ENCODE data around the gene ERGIC3. TPM values are rescaled to one million over a fixed set of nuclear protein-coding genes. Genes with fewer than 3 reads are reported as not detected.

Gene ERGIC3
- total RNA-seq, 1 donor from 2014 or later, result 168 TPM

DNA sequence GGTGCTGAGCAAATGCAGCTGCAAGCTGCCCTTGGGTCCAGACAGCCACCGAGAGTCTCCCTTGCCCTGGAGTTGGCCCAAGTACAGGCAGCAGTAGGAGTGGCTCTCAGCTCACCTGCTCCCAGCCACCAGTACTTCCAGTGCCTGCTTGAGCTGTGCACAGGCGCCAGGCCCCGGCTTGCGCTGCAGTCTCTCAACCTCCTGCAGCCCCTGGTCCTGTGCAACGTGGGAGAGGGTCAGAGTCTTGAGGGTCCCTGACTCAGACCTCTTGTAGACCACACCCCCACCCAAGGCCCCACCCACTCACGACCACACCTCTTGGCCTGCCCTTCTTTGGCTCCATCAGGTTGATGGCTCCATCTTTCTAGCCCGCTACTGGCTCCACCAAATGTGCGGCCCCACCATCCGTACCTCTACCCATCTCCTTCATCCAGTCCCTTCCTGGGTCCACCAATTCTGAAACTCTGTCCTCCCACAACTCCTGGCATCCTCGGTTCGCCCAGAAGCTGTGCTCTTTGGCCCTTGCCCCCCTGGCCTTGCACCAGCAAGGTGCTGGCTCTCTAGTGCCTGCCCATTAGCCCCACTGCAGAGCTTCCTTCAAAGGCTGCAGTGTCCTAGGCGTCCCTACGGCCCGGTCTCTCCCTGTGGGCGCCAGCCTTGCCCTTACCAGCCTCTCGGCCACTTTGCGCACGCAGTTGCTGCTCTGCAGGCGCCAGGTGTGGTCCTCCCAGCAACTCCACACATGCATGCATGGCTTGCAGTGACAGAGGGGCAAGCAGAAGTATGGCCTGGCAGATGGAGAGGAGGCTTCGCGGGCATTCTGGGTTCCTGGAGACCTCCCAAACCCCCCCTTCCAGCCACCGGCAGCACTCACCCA is 57.3 kb downstream of the ERGIC3 start:
- peak; percentile 15 for ATAC-seq

DNA sequence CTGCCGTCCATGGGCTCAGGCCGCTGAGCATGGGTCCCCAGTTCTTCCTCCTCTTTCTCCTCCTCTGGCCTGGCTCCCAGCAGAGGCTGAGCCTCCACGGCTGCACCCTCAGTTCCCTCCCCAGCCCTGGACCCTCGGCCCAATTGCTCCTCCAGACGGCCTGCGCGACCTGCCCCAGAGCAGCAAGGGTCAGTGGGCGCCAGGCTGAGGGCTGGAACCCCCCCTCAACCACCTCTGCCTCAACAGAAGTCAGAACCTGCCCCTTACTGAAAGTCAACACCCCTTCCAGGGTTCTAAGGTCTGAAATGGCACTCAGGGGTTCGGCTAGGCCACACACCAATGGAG is 57.9 kb downstream of the ERGIC3 start:
- no peak for ATAC-seq

DNA sequence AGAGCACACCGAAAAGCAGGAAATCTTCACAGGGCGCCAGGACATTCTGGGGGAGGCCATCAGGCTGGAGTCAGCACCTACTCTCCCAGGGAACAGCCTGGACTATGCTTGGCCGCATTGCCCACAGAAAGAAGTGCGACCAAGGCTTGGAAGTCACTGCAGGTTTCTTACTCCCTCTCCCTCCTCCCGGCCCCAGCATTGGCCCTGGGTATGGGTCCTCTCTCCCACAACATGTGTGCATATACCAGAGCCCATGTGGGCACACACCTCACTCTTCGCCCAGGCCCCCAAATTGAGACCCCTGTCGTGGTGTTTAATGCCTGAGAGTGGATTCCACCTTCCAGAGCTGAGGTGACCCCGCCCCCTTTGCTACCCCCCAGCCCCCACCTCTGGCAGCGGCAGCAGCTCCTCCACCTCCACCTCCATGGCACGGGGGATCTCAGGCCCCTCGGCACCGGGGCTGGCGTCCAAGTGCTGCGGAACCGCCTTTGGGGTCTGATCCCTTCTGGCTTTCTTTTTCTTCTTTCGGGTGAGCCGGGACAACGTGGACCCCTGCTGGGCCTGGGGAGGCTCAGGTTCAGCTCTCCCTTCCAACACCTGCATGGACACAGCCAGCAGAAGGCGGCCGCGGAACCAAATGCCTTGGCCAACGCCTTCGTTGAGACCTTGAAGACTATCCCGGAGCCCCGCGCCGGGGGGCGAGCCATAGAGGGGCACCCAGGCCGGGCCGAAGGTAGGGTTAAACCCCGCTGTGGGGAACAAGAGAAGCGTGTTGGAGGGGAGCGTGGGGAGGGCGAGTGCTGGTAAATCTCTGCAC is 58.5 kb downstream of the ERGIC3 start:
- ATAC-seq, result no peak

DNA sequence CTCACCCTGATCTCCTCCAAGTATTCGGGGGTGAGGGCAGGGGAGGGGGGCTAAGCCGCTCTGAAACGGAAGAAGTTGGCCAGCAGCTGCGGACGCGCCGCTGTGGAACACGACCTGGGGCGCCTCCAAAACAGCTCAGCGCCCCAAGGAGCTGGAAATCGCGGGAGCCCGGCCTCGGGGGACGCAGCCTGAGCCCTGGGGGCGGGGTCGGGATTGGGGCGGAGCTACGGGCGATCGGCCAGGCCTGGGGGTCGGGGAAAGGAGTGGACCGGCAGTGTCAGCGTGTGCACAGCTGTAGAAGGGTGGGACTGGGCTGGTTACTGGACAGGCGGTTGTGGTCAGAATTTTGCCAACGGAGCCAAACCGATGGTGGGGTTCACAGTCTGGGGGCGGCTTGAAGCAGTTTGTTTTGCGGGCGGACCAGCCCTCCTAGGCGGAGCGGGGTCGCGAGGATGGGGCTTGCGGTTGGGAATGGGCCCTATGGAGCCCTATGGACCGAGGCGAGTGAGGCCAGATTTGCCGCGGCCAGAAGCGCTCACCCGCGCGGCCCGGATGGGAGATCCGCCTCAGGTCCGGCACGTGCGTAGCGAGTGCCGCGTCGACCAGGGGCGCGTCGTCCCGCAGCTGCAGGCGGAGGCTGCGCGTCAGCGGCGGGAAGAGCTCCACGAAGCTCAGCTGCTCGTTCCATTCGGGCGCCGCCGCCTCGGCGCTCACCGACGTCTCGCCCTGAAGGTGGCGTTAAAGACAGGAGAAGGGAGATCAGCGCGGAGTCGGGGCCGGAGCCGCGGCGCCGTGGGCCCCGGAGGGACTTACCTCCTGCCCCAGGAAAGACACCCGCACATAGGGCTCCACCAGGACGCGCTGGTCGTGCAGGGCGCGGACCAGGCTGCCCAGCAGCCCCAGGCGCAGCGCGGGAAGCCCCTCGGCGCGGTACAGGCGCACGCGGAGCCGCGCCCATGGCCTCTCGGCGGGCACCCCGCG is 59.4 kb downstream of the ERGIC3 start:
- peak; percentile 79 for ATAC-seq

- ATAC-seq, result no peak
Measured at GRCh38 chr20:35601990-35602389, 60.1 kb downstream of the ERGIC3 start.

GRCh38 chr20:35602851-35603495 is 61.1 kb downstream of the ERGIC3 start:
- ATAC-seq, result no peak

GRCh38 chr20:35603695-35604448 is 62.0 kb downstream of the ERGIC3 start:
- ATAC-seq, result no peak

- no peak for ATAC-seq
Measured at GRCh38 chr20:35604449-35604747, 62.5 kb downstream of the ERGIC3 start.

- ATAC-seq, result no peak
Measured at GRCh38 chr20:35606127-35606526, 64.2 kb downstream of the ERGIC3 start.

Other genes with a start within 250 kb of the ERGIC3 start
- 39.1 TPM for gene FAM83C, start 249.7 kb upstream of the ERGIC3 start, total RNA-seq
- 32.5 TPM for gene UQCC1, start 130.1 kb upstream of the ERGIC3 start, total RNA-seq
- gene GDF5, start 103.8 kb upstream of the ERGIC3 start, total RNA-seq, result not detected
- gene CEP250, start 86.5 kb upstream of the ERGIC3 start, total RNA-seq, result 13.6 TPM
- gene C20orf173, start 12.4 kb upstream of the ERGIC3 start, total RNA-seq, result not detected
- gene SPAG4, start 73.8 kb downstream of the ERGIC3 start, total RNA-seq, result 3.3 TPM
- gene CPNE1, start 122.8 kb downstream of the ERGIC3 start, total RNA-seq, result 130 TPM
- gene RBM12, start 122.8 kb downstream of the ERGIC3 start, total RNA-seq, result 58.0 TPM
- 25.1 TPM for gene NFS1, start 157.3 kb downstream of the ERGIC3 start, total RNA-seq
- 136 TPM for gene ROMO1, start 157.3 kb downstream of the ERGIC3 start, total RNA-seq
- gene RBM39, start 200.2 kb downstream of the ERGIC3 start, total RNA-seq, result 139 TPM
- gene PHF20, start 229.9 kb downstream of the ERGIC3 start, total RNA-seq, result 17.3 TPM

Measured in esophagus mucosa (tissue), 1 donor.